HEK293 (cell line): ENCODE results near the gene ATRAID.

Experiments used
- HOXA7 ChIP-seq: sonication (generic); formaldehyde crosslinking; IDR thresholded peaks from 2 replicates; pipeline ENCODE4 v1.8.1; 2022; ENCODE audit warnings: missing genetic modification reagents, borderline replicate concordance
- WT1 ChIP-seq: fragments of 450-650 bp; formaldehyde crosslinking; IDR thresholded peaks from 2 replicates; pipeline ENCODE4 v1.5.1; 2016; ENCODE audit warnings: missing biosample characterization, missing genetic modification characterization
- ZBTB7A ChIP-seq: fragments of 450-650 bp; formaldehyde crosslinking; IDR thresholded peaks from 2 replicates; pipeline ENCODE4 v1.5.1; 2016; ENCODE audit warnings: low read depth, missing biosample characterization, missing genetic modification characterization
- ZFP69B ChIP-seq: fragments of 450-650 bp; formaldehyde crosslinking; IDR thresholded peaks from 2 replicates; pipeline ENCODE4 v1.5.1; 2016; ENCODE audit warnings: missing biosample characterization, missing genetic modification characterization
- ZNF138 ChIP-seq: fragments of 450-650 bp; formaldehyde crosslinking; IDR thresholded peaks from 2 replicates; pipeline ENCODE4 v1.5.1; 2016; ENCODE audit warnings: missing biosample characterization, missing genetic modification characterization, borderline replicate concordance
- ZNF146 ChIP-seq: fragments of 450-650 bp; formaldehyde crosslinking; IDR thresholded peaks from 2 replicates; pipeline ENCODE4 v1.5.1; 2016; ENCODE audit warnings: missing biosample characterization, missing genetic modification characterization
- ZNF223 ChIP-seq: fragments of 450-650 bp; formaldehyde crosslinking; IDR thresholded peaks from 2 replicates; pipeline ENCODE4 v1.5.1; 2016; ENCODE audit warnings: missing biosample characterization, missing genetic modification characterization
- ZNF324 ChIP-seq: fragments of 450-650 bp; formaldehyde crosslinking; IDR thresholded peaks from 2 replicates; pipeline ENCODE4 v1.5.1; 2016; ENCODE audit warnings: missing biosample characterization, missing genetic modification characterization
- ZNF335 ChIP-seq: fragments of 450-650 bp; formaldehyde crosslinking; conservative IDR thresholded peaks from 2 replicates; pipeline ENCODE4 v1.5.1; 2016; ENCODE audit warnings: missing biosample characterization, missing genetic modification characterization
- ZNF37A ChIP-seq: fragments of 450-650 bp; IDR thresholded peaks from 2 replicates; pipeline ENCODE4 v1.5.1; 2018; ENCODE audit warnings: missing biosample characterization, missing genetic modification characterization
- ZNF416 ChIP-seq: fragments of 450-650 bp; formaldehyde crosslinking; IDR thresholded peaks from 2 replicates; pipeline ENCODE4 v1.5.1; 2016; ENCODE audit warnings: missing biosample characterization, missing genetic modification characterization
- ZNF423 ChIP-seq: fragments of 450-650 bp; formaldehyde crosslinking; IDR thresholded peaks from 2 replicates; pipeline ENCODE4 v1.5.1; 2016; ENCODE audit warnings: missing biosample characterization, missing genetic modification characterization
- ZNF48 ChIP-seq: fragments of 450-650 bp; formaldehyde crosslinking; IDR thresholded peaks from 2 replicates; pipeline ENCODE4 v1.5.1; 2016; ENCODE audit warnings: missing biosample characterization, missing genetic modification characterization
- ZNF513 ChIP-seq: fragments of 450-650 bp; IDR thresholded peaks from 2 replicates; pipeline ENCODE4 v1.5.1; 2018; ENCODE audit warnings: missing biosample characterization, missing genetic modification characterization
- ZNF561 ChIP-seq: fragments of 450-650 bp; IDR thresholded peaks from 2 replicates; pipeline ENCODE4 v1.5.1; 2018; ENCODE audit warnings: missing biosample characterization, missing genetic modification characterization, borderline replicate concordance
- ZNF596 ChIP-seq: fragments of 450-650 bp; IDR thresholded peaks from 2 replicates; pipeline ENCODE4 v1.5.0; 2018; ENCODE audit warnings: missing biosample characterization, mild to moderate bottlenecking, missing genetic modification characterization, moderate library complexity
- ZNF600 ChIP-seq: fragments of 450-650 bp; formaldehyde crosslinking; IDR thresholded peaks from 2 replicates; pipeline ENCODE4 v1.5.1; 2016; ENCODE audit warnings: missing biosample characterization, missing genetic modification characterization
- TF ChIP-seq, protein P1 (sequence below): fragments of 450-650 bp; formaldehyde crosslinking; IDR thresholded peaks from 2 replicates; pipeline ENCODE4 v1.5.1; 2017; ENCODE audit warnings: missing biosample characterization, missing genetic modification characterization
- TF ChIP-seq, protein P2 (sequence below): fragments of 450-650 bp; formaldehyde crosslinking; IDR thresholded peaks from 2 replicates; pipeline ENCODE4 v1.5.1; 2016; ENCODE audit warnings: missing biosample characterization, missing genetic modification characterization
- TF ChIP-seq, protein P3 (sequence below): fragments of 450-650 bp; formaldehyde crosslinking; conservative IDR thresholded peaks from 2 replicates; pipeline ENCODE4 v1.5.1; 2016; ENCODE audit warnings: low read depth, missing biosample characterization, missing genetic modification characterization
- TF ChIP-seq, protein P4 (sequence below): fragments of 450-650 bp; formaldehyde crosslinking; IDR thresholded peaks from 2 replicates; pipeline ENCODE4 v1.5.1; 2016; ENCODE audit warnings: missing biosample characterization, missing genetic modification characterization
- TF ChIP-seq, protein P5 (sequence below): fragments of 450-650 bp; formaldehyde crosslinking; IDR thresholded peaks from 2 replicates; pipeline ENCODE4 v1.5.1; 2016; ENCODE audit warnings: missing biosample characterization, missing genetic modification characterization
- TF ChIP-seq, protein P6 (sequence below): fragments of 450-650 bp; formaldehyde crosslinking; IDR thresholded peaks from 2 replicates; pipeline ENCODE4 v1.5.1; 2017; ENCODE audit warnings: missing biosample characterization, missing genetic modification characterization

Gene ATRAID

DNA sequence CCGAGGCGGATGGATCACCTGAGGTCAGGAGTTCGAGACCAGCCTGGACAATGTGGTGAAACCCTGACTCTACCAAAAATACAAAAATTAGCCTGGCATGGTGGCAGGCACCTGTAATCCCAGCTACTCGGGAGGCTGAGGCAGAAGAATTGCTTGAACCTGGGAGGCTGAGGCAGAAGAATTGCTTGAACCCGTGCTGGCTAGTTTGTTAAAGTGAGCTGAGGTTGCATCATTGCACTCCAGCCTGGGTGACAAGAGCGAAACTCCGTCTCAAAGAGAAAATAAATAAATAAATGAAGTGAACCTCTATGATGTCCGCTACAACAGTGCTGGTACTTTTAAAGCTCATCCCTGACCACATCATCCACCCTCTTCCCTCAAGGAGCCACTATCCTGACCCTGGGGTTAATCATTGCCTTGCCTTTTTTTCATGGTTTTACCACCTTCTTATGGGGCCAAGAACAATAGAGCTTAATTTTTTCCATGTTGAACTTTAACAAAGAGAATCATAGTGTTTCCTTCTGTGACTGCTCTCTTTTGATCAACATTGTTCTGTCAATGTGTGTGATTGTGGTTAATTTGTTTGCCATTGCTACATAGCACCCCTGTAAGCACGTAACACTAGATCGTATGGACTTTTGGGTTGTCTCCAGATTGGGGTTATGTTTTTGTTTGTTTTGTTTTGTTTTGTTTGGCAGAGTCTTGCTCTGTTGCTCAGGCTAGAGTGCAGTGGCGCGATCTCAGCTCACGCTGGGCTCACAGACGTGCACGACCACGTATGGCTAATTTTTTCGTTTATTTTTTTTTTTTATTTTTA is 17.1 kb upstream of the ATRAID start (continued):
- TF ChIP-seq, protein P1, sequence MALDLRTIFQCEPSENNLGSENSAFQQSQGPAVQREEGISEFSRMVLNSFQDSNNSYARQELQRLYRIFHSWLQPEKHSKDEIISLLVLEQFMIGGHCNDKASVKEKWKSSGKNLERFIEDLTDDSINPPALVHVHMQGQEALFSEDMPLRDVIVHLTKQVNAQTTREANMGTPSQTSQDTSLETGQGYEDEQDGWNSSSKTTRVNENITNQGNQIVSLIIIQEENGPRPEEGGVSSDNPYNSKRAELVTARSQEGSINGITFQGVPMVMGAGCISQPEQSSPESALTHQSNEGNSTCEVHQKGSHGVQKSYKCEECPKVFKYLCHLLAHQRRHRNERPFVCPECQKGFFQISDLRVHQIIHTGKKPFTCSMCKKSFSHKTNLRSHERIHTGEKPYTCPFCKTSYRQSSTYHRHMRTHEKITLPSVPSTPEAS, result no peak
- 0 out of 2 replicates have a peak, but pooled peaks have one; percentile 20 for TF ChIP-seq WT1 (tag by site-specific recombination)
- TF ChIP-seq, protein P2, sequence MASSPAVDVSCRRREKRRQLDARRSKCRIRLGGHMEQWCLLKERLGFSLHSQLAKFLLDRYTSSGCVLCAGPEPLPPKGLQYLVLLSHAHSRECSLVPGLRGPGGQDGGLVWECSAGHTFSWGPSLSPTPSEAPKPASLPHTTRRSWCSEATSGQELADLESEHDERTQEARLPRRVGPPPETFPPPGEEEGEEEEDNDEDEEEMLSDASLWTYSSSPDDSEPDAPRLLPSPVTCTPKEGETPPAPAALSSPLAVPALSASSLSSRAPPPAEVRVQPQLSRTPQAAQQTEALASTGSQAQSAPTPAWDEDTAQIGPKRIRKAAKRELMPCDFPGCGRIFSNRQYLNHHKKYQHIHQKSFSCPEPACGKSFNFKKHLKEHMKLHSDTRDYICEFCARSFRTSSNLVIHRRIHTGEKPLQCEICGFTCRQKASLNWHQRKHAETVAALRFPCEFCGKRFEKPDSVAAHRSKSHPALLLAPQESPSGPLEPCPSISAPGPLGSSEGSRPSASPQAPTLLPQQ, result peak; percentile 45; the same call in 1 of the 2 replicates
- no peak for TF ChIP-seq ZFP69B (tag by site-specific recombination)
- TF ChIP-seq, protein P3, sequence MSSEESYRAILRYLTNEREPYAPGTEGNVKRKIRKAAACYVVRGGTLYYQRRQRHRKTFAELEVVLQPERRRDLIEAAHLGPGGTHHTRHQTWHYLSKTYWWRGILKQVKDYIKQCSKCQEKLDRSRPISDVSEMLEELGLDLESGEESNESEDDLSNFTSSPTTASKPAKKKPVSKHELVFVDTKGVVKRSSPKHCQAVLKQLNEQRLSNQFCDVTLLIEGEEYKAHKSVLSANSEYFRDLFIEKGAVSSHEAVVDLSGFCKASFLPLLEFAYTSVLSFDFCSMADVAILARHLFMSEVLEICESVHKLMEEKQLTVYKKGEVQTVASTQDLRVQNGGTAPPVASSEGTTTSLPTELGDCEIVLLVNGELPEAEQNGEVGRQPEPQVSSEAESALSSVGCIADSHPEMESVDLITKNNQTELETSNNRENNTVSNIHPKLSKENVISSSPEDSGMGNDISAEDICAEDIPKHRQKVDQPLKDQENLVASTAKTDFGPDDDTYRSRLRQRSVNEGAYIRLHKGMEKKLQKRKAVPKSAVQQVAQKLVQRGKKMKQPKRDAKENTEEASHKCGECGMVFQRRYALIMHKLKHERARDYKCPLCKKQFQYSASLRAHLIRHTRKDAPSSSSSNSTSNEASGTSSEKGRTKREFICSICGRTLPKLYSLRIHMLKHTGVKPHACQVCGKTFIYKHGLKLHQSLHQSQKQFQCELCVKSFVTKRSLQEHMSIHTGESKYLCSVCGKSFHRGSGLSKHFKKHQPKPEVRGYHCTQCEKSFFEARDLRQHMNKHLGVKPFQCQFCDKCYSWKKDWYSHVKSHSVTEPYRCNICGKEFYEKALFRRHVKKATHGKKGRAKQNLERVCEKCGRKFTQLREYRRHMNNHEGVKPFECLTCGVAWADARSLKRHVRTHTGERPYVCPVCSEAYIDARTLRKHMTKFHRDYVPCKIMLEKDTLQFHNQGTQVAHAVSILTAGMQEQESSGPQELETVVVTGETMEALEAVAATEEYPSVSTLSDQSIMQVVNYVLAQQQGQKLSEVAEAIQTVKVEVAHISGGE (tag by site-specific recombination), result no peak
- no peak for TF ChIP-seq ZNF37A (tag by site-specific recombination)
- TF ChIP-seq, protein P4, sequence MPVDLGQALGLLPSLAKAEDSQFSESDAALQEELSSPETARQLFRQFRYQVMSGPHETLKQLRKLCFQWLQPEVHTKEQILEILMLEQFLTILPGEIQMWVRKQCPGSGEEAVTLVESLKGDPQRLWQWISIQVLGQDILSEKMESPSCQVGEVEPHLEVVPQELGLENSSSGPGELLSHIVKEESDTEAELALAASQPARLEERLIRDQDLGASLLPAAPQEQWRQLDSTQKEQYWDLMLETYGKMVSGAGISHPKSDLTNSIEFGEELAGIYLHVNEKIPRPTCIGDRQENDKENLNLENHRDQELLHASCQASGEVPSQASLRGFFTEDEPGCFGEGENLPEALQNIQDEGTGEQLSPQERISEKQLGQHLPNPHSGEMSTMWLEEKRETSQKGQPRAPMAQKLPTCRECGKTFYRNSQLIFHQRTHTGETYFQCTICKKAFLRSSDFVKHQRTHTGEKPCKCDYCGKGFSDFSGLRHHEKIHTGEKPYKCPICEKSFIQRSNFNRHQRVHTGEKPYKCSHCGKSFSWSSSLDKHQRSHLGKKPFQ (tag by site-specific recombination), result no peak
- no peak for TF ChIP-seq ZNF223 (tag by site-specific recombination)
- TF ChIP-seq ZNF335, result peak; percentile 35
- TF ChIP-seq ZNF600 (tag by site-specific recombination), result peak; percentile 12; the same call in 1 of the 2 replicates
- TF ChIP-seq, protein P5, sequence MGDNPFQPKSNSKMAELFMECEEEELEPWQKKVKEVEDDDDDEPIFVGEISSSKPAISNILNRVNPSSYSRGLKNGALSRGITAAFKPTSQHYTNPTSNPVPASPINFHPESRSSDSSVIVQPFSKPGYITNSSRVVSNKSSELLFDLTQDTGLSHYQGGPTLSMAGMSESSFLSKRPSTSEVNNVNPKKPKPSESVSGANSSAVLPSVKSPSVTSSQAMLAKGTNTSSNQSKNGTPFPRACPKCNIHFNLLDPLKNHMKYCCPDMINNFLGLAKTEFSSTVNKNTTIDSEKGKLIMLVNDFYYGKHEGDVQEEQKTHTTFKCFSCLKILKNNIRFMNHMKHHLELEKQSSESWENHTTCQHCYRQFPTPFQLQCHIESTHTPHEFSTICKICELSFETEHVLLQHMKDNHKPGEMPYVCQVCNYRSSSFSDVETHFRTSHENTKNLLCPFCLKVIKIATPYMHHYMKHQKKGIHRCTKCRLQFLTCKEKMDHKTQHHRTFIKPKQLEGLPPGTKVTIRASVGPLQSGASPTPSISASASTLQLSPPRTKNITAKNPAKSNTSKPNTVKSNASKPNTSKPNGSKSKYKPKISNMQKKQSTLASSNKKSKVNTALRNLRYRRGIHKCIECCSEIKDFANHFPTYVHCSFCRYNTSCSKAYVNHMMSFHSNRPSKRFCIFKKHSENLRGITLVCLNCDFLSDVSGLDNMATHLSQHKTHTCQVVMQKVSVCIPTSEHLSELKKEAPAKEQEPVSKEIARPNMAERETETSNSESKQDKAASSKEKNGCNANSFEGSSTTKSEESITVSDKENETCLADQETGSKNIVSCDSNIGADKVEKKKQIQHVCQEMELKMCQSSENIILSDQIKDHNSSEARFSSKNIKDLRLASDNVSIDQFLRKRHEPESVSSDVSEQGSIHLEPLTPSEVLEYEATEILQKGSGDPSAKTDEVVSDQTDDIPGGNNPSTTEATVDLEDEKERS, result no peak
- TF ChIP-seq, protein P6, sequence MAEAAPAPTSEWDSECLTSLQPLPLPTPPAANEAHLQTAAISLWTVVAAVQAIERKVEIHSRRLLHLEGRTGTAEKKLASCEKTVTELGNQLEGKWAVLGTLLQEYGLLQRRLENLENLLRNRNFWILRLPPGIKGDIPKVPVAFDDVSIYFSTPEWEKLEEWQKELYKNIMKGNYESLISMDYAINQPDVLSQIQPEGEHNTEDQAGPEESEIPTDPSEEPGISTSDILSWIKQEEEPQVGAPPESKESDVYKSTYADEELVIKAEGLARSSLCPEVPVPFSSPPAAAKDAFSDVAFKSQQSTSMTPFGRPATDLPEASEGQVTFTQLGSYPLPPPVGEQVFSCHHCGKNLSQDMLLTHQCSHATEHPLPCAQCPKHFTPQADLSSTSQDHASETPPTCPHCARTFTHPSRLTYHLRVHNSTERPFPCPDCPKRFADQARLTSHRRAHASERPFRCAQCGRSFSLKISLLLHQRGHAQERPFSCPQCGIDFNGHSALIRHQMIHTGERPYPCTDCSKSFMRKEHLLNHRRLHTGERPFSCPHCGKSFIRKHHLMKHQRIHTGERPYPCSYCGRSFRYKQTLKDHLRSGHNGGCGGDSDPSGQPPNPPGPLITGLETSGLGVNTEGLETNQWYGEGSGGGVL (tag by site-specific recombination), result no peak
- TF ChIP-seq ZNF596 (tag by site-specific recombination), result no peak
- no peak for TF ChIP-seq ZNF561 (tag by site-specific recombination)
- no peak for TF ChIP-seq ZNF416 (tag by site-specific recombination)
- TF ChIP-seq ZNF324, result no peak
- no peak for TF ChIP-seq ZNF48 (tag by site-specific recombination)
- TF ChIP-seq ZNF146, result no peak
- TF ChIP-seq ZNF138 (tag by site-specific recombination), result no peak
- TF ChIP-seq ZNF423 (tag by site-specific recombination), result no peak
- TF ChIP-seq ZNF513, result no peak
- TF ChIP-seq HOXA7 (CRISPR knock-in tag), result no peak
- no peak for TF ChIP-seq ZBTB7A (tag by site-specific recombination)
